ENCODE data around the gene CLC. TPM values are rescaled to one million over a fixed set of nuclear protein-coding genes. Genes with fewer than 3 reads are reported as not detected.
"Not testable (repeated sequence)": the region's sequence is repeated elsewhere in the genome, so short reads cannot be mapped to it uniquely, and the experiment has no call there.

Gene CLC
- total RNA-seq, 2 experiments from 2014 or later, result not detected

GRCh38 chr19:39725995-39726394 lies 11.8 kb downstream of the CLC start:
- CTCF ChIA-PET, result no interaction called here
- no peak for ATAC-seq
- Mint-ChIP-seq H3K9me3 (ENCODE audit: insufficient read depth) (no peaks in the 10 kb centered on the region), H3K4me3 (no peak overlapping the region), H3K36me3 (ENCODE audit: low read depth) (no peaks in the 10 kb centered on the region), H3K4me1 (ENCODE audit: low read depth) (no peaks in the 10 kb centered on the region), H3K27me3 (ENCODE audit: low read depth) (peaks cover 41% of the 10 kb centered on the region), H3K27ac (no peak overlapping the region)
- DNase-seq, result no peak
- POLR2A ChIA-PET, result no interaction called here

- H3K27ac Mint-ChIP-seq; POLR2A ChIA-PET; DNase-seq; H3K4me1 Mint-ChIP-seq (ENCODE audit: low read depth); H3K36me3 Mint-ChIP-seq (ENCODE audit: low read depth); H3K4me3 Mint-ChIP-seq; H3K9me3 Mint-ChIP-seq (ENCODE audit: insufficient read depth); ATAC-seq: not testable (repeated sequence)
- CTCF ChIA-PET, result interaction anchor here (0.6 kb wide), 1 partner anchor 123 kb away, joined by 3 read pairs; no protein-coding TSS in a partner anchor
- peaks cover 39% of the 10 kb centered on the region for H3K27me3 Mint-ChIP-seq (ENCODE audit: low read depth)
These were observed 17.7 kb downstream of the CLC start for GRCh38 chr19:39720144-39720543.

GRCh38 chr19:39710333-39710890 lies 27.4 kb downstream of the CLC start:
- POLR2A ChIA-PET, result no interaction called here
- H3K36me3 Mint-ChIP-seq (ENCODE audit: low read depth), result peaks cover 4% of the 10 kb centered on the region
- no peak overlapping the region for H3K4me3 Mint-ChIP-seq

GRCh38 chr19:39709026-39709872 lies 28.6 kb downstream of the CLC start:
- Mint-ChIP-seq H3K27ac (no peak overlapping the region), H3K9me3 (ENCODE audit: insufficient read depth) (no peaks in the 10 kb centered on the region), H3K27me3 (ENCODE audit: low read depth) (peaks cover 18% of the 10 kb centered on the region), H3K4me1 (ENCODE audit: low read depth) (peaks cover 20% of the 10 kb centered on the region), H3K36me3 (ENCODE audit: low read depth) (peaks cover 4% of the 10 kb centered on the region), H3K4me3 (no peak overlapping the region)
- ChIA-PET POLR2A (no interaction called here), CTCF (no interaction called here)
- no peak for ATAC-seq
- no peak for DNase-seq

More at GRCh38 chr19:39710333-39710890, 27.4 kb downstream of the CLC start:
- DNase-seq (no peak), ATAC-seq (no peak)
- H3K9me3 Mint-ChIP-seq (ENCODE audit: insufficient read depth), result no peaks in the 10 kb centered on the region
- CTCF ChIA-PET, result no interaction called here
- no peak overlapping the region for H3K27ac Mint-ChIP-seq
- peaks cover 22% of the 10 kb centered on the region for H3K27me3 Mint-ChIP-seq (ENCODE audit: low read depth)
- H3K4me1 Mint-ChIP-seq (ENCODE audit: low read depth), result peaks cover 15% of the 10 kb centered on the region

GRCh38 chr19:39708594-39708993 lies 29.2 kb downstream of the CLC start:
- no peak for ATAC-seq
- H3K27me3 Mint-ChIP-seq (ENCODE audit: low read depth), result peaks cover 16% of the 10 kb centered on the region

GRCh38 chr19:39705578-39706188 lies 32.1 kb downstream of the CLC start:
- no peak overlapping the region for H3K4me3 Mint-ChIP-seq
- H3K4me1 Mint-ChIP-seq (ENCODE audit: low read depth), result peaks cover 20% of the 10 kb centered on the region
- H3K9me3 Mint-ChIP-seq (ENCODE audit: insufficient read depth), result no peaks in the 10 kb centered on the region
- ATAC-seq (no peak), DNase-seq (peak; percentile 35)
- H3K27ac Mint-ChIP-seq, result peak overlapping the region; percentile 86
- ChIA-PET CTCF (interaction anchor here (0.9 kb wide), 1 partner anchor 137 kb away, joined by 3 read pairs; no protein-coding TSS in a partner anchor), POLR2A (no interaction called here)
- H3K27me3 Mint-ChIP-seq (ENCODE audit: low read depth), result peaks cover 7% of the 10 kb centered on the region
- peaks cover 4% of the 10 kb centered on the region for H3K36me3 Mint-ChIP-seq (ENCODE audit: low read depth)

More at GRCh38 chr19:39708594-39708993, 29.2 kb downstream of the CLC start:
- peaks cover 20% of the 10 kb centered on the region for H3K4me1 Mint-ChIP-seq (ENCODE audit: low read depth)
- ChIA-PET POLR2A (no interaction called here), CTCF (no interaction called here)
- H3K36me3 Mint-ChIP-seq (ENCODE audit: low read depth), result peaks cover 4% of the 10 kb centered on the region
- no peak overlapping the region for H3K4me3 Mint-ChIP-seq
- H3K9me3 Mint-ChIP-seq (ENCODE audit: insufficient read depth), result no peaks in the 10 kb centered on the region
- DNase-seq, result no peak
- no peak overlapping the region for H3K27ac Mint-ChIP-seq

GRCh38 chr19:39704181-39705044 lies 33.4 kb downstream of the CLC start, which contains the start of gene LGALS14:
LGALS14 (plus strand) TSS chr19:39704481; CDS start chr19:39704529, 48 bp downstream.
- ATAC-seq, result no peak
- POLR2A ChIA-PET, result no interaction called here
- peak within 1 kb of the TSS; percentile 65 for H3K27ac Mint-ChIP-seq

GRCh38 chr19:39701291-39701690 lies 36.5 kb downstream of the CLC start:
- no peak for ATAC-seq
- no peak for DNase-seq
- Mint-ChIP-seq H3K4me1 (ENCODE audit: low read depth) (peaks cover 14% of the 10 kb centered on the region), H3K27me3 (ENCODE audit: low read depth) (peaks cover 27% of the 10 kb centered on the region), H3K36me3 (ENCODE audit: low read depth) (peaks cover 4% of the 10 kb centered on the region), H3K27ac (no peak overlapping the region), H3K9me3 (ENCODE audit: insufficient read depth) (no peaks in the 10 kb centered on the region), H3K4me3 (no peak overlapping the region)
- ChIA-PET POLR2A (no interaction called here), CTCF (interaction anchor here (1.6 kb wide), 1 partner anchor 30 kb away, joined by 4 read pairs; no protein-coding TSS in a partner anchor)

More at GRCh38 chr19:39704181-39705044, 33.4 kb downstream of the CLC start, which contains the start of gene LGALS14:
- no peak for DNase-seq
- H3K4me3 Mint-ChIP-seq, result no peak within 1 kb of the TSS
- H3K9me3 Mint-ChIP-seq (ENCODE audit: insufficient read depth), result no peaks in the 10 kb centered on the region
- CTCF ChIA-PET, result no interaction called here
- H3K36me3 Mint-ChIP-seq (ENCODE audit: low read depth), result peaks cover 4% of the 10 kb centered on the region
- peaks cover 20% of the 10 kb centered on the region for H3K4me1 Mint-ChIP-seq (ENCODE audit: low read depth)
- peaks cover 14% of the 10 kb centered on the region for H3K27me3 Mint-ChIP-seq (ENCODE audit: low read depth)

- H3K4me1 Mint-ChIP-seq (ENCODE audit: low read depth), result no peaks in the 10 kb centered on the region
- no peaks in the 10 kb centered on the region for H3K9me3 Mint-ChIP-seq (ENCODE audit: insufficient read depth)
- H3K27ac Mint-ChIP-seq, result no peak overlapping the region
- no peak overlapping the region for H3K4me3 Mint-ChIP-seq
- CTCF ChIA-PET, result no interaction called here
- H3K27me3 Mint-ChIP-seq (ENCODE audit: low read depth), result peaks cover 36% of the 10 kb centered on the region
- H3K36me3 Mint-ChIP-seq (ENCODE audit: low read depth), result no peaks in the 10 kb centered on the region
- POLR2A ChIA-PET, result no interaction called here
- ATAC-seq (no peak), DNase-seq (no peak)
These were observed 39.3 kb downstream of the CLC start for GRCh38 chr19:39698535-39698934.

GRCh38 chr19:39696387-39696786 lies 41.4 kb downstream of the CLC start:
- DNase-seq (no peak), ATAC-seq (no peak)
- ChIA-PET POLR2A (no interaction called here), CTCF (no interaction called here)
- Mint-ChIP-seq H3K4me3 (no peak overlapping the region), H3K27ac (no peak overlapping the region), H3K27me3 (ENCODE audit: low read depth) (peaks cover 52% of the 10 kb centered on the region), H3K4me1 (ENCODE audit: low read depth) (no peaks in the 10 kb centered on the region), H3K9me3 (ENCODE audit: insufficient read depth) (no peaks in the 10 kb centered on the region), H3K36me3 (ENCODE audit: low read depth) (no peaks in the 10 kb centered on the region)

GRCh38 chr19:39695759-39696158 lies 42.1 kb downstream of the CLC start:
- POLR2A ChIA-PET, result no interaction called here
- H3K4me1 Mint-ChIP-seq (ENCODE audit: low read depth), result no peaks in the 10 kb centered on the region
- no peaks in the 10 kb centered on the region for H3K36me3 Mint-ChIP-seq (ENCODE audit: low read depth)
- CTCF ChIA-PET, result interaction anchor here (0.5 kb wide), 1 partner anchor 72 kb away, joined by 4 read pairs; no protein-coding TSS in a partner anchor
- no peak for ATAC-seq
- peaks cover 52% of the 10 kb centered on the region for H3K27me3 Mint-ChIP-seq (ENCODE audit: low read depth)
- no peak for DNase-seq
- no peak overlapping the region for H3K4me3 Mint-ChIP-seq
- H3K9me3 Mint-ChIP-seq (ENCODE audit: insufficient read depth), result no peaks in the 10 kb centered on the region
- no peak overlapping the region for H3K27ac Mint-ChIP-seq

All from activated CD8-positive, alpha-beta T cell treated with anti-CD3 and anti-CD28 coated beads, Interleukin-2, amount 10 ng/mL, durations not matched to agents 7 days and 5 days (primary cell).